Urothelium cell line (cell line): Measurements from ENCODE around the gene RHOT2.

Experiments
- DNase-seq: peaks from one replicate; pipeline ENCODE4 v3.0.0; 2011; ENCODE audit warnings: low spot score, mixed read lengths
- FAIRE-seq: peaks from 2 replicates; lab custom pipeline; 2011; peaks lifted over from hg19 to GRCh38; lab: Jason Lieb, UNC

Gene RHOT2

DNA sequence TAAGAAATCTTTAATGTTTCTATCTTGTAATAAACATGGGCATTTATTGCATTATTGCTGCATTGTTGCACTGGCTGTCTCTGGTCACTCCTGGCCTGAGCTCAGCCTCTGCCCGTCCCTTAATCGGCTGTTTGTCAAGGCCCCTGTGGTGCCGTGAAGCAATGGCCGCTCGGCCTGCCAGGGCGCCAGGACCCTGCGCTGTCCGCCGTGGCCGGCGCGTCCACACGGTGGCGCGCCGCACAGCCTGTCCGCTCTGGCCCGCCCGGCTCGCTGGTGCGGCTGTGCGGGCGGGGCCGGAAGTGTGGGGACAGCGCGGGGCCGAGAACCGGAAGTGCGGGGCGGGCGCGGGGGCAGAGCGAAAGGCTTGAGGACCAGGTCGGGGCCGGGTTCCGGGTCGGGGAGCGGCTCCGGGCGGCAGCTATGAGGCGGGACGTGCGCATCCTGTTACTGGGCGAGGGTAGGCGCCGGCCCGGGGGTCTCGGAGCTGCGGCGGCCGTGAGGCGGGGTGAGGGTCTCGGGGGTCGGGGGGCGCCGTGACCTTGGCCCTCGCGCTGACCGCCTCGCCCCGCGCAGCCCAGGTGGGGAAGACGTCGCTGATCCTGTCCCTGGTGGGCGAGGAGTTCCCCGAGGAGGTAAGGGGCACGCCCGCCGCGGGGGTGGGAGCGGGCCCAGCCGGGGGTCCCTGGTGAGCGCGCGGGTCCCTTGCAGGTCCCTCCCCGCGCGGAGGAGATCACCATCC lies at the start of gene RHOT2:
Gene RHOT2 (plus strand): TSS at position 353 of the 739 bp plus-strand sequence. CDS start 68 bp downstream, at position 421.
- peak; percentile 92 for DNase-seq
- FAIRE-seq, result peak; percentile 94

- DNase-seq (no peak), FAIRE-seq (no peak)
Observed at GRCh38 chr16:619476-620100, 48.3 kb upstream of the RHOT2 start.

DNA sequence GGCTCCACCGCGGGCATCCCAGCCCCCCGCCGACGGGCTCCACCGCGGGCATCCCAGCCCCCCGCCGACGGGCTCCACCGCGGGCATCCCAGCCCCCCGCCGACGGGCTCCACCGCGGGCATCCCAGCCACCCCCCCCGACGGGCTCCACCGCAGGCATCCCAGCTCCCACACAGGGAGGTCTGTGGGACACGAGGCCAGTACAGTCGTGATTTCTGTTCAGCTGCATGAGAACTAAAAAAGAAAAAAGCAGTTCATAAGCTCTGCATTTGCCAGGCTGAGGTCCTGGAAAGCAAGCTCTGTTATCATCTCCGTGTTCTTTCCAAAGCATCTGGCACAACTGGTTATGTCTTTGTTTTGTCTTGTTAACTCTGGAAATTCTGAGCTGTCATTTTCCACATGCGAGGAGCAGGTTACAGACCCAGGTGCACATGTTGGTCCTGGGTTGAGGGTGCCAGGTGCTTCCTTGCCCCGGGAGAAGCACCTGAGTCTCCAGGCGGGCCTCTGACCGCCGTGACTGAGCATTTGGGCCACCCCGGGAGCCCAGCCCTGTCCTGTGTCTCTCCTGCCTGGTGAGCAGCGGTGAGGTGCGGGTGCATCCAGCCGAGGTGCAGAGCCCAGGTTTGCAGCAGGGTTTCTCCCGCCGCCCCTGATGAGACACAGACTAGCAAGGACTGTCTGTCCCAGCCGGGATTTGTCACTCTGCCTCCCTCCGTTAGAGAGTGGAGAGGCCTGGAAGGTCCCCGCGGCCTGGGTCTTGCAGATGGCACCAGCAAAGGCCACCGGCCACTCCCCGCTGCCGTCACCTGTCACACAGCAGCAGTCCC lies 47.0 kb upstream of the RHOT2 start:
- FAIRE-seq (no peak), DNase-seq (no peak)

DNA sequence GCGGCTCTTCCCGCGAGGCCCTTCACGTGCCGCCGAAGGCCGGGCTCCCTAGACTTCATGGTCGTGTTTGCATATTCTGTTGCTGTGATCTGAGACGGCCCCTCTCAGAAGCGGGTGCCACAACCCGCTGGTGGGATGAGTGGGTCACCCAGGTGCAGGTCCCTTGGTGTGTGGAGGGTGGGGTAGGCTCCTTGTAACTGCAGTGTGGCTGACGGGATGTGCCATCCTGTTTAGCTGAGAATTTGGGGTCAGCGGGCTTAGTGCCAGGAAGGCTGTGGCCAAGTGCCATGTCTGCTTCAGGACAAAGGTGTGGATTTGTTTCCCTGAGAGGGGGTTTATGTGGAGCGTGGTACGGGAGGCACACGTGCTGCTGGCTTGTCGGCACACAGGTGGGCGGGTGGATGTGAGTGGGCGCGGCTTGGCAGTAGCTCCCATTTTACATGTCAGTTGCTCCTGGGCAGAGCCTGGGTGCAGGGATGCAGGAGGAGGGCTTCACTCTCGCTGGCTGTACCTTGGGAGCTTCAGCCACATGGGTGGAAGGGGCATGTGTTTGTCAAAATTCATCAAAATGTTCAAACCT lies 46.3 kb upstream of the RHOT2 start:
- FAIRE-seq (no peak), DNase-seq (no peak)

DNA sequence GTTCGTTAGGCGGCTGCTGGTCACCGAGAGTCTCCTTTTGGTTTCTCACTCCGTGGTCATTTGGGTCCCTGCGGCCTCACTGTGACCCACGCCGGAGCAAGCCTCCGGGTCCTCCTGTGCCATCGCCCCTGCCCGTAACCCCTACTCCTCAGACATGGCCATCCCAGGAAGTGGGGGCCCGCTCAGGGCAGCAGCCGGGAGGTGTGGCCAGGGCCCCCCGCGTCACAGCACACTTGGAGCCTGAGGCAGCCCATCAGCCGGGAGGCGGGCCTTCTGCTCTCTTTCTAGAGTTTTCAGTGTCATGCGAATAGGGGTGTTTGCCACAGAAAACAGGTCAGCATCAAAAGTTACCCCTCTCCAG lies 45.0 kb upstream of the RHOT2 start:
- DNase-seq (no peak), FAIRE-seq (no peak)

GRCh38 chr16:624526-625070 lies 43.3 kb upstream of the RHOT2 start:
- FAIRE-seq, result no peak
- DNase-seq, result no peak

GRCh38 chr16:625117-625976 lies 42.6 kb upstream of the RHOT2 start:
- DNase-seq (no peak), FAIRE-seq (no peak)

GRCh38 chr16:625977-626765 lies 41.8 kb upstream of the RHOT2 start:
- DNase-seq (no peak), FAIRE-seq (no peak)

DNA sequence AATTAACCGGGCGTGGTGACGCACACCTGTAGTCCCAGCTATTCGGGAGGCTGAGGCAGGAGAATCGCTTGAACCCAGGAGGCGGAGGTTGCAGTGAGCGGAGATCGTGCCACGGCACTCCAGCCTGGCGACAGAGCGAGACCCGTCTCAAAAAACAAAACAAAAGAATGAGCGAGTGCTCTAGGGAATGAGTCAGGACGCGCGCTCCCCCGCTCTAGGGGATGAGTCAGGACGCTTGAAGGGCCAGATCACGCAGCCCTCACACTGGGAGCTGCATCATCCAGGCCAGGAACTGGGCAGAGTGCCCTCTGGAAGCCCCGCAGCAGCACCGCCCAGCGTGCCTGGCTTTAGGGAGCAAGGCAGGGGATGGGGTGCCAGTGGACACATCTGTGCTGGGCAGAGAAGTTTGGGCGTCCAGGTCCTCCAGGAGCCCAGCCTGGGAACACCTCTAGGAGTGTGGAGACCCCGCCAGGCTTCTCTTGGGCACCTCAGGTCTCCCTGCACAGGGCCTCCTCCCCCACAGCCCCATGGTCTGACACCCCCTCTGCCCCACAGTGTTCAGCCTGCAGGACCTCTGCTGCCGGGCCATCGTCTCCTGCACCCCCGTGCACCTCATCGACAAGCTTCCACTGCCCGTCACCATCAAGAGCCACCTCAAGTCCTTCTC lies 41.0 kb upstream of the RHOT2 start:
- DNase-seq (peak; percentile 95), FAIRE-seq (no peak)

- FAIRE-seq (no peak), DNase-seq (no peak)
Observed at GRCh38 chr16:627454-628239, 40.3 kb upstream of the RHOT2 start.

DNA sequence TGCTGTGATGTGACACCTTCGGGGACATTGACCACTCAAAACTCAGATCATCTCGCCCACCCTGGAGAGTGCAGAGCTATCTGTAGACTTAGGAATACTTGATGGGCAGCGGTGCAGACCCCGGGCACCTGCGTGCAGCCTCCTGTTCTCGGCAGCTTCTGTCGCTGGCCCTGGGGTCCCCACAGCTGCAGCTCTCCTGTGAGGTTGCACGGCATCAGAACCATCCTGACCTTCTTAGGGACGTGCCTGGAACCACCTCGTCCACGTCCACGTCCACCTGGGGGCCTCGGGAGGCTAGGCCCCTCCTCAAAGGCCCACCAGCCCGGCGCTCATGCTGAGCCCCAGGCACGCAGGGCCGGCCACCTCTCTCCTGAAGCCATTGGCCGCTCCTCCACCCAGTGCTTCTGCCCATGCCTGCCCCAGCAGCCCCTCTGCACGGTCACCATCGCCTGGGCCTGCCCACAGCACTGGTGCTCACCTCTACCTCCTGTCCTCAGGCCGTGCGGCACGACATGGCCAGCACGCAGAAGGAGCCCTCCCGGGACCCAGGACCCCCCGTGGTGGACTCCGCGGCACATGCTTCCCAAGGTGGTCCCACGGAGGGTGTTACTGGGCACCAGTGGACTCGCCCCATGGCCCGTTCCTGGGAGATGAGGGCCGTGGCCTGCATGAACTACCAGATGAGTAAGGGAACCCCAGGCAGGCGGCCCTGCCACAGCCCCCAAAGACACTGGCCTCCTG lies 39.4 kb upstream of the RHOT2 start:
- no peak for DNase-seq
- FAIRE-seq, result no peak

GRCh38 chr16:629185-629832 lies 38.6 kb upstream of the RHOT2 start:
- no peak for DNase-seq
- FAIRE-seq, result no peak

GRCh38 chr16:629833-630248 lies 38.1 kb upstream of the RHOT2 start:
- DNase-seq (no peak), FAIRE-seq (no peak)

DNA sequence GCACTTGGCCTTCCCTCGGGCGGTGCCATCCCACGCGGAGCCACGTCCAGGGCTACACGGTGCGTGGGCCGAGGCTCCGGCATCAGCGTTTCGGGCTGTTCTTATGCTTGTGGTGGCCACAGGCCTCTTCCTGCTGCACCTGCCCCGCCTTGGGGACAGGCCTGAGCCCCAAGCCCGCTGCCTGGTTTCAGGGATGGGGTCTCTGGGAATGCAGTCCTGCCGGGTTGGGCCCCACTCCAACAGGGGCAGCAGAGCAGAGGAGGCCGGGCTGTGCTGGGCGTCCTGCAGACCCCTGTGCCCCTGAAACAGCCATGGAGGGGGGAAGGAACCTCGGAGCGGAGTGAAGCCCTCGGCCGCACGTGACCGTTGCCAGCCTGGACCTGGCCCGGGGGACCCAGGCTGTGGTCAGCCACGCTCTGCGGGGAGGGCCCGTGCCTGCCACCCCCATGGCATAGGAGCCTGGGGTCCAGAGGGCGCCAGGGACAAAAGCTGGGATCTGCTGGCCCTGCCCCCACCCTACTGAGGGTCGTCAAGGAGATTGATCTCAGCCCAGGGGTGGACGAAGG lies 37.6 kb upstream of the RHOT2 start:
- no peak for FAIRE-seq
- DNase-seq, result no peak

DNA sequence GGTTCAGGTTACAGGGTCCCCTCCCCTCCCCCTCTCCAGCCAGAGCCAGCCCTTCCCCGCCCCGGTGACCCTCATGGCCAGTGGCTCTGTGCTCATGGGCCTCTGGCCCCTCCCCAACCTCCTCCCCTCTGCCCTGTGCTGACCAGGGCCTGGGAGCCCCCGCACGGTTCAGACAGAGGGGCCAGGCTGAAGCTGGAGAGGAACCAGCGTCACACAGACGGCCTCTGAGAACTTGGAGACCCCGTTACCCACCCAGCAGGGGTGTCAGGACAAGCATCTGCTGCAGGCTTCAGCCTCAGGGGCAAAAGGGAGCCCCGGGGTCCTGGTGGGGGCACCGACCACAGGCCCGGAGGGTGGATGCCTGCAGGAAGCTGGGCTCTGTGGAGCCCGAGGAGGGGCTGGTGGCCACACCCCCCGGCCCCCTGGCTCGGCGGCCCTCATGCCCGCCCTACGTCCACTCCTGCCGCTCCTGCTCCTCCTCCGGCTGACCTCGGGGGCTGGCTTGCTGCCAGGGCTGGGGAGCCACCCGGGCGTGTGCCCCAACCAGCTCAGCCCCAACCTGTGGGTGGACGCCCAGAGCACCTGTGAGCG lies 37.0 kb upstream of the RHOT2 start, which contains the start of gene WFIKKN1:
Gene WFIKKN1 (plus strand): TSS at position 171 of the 591 bp plus-strand sequence. CDS start 269 bp downstream, at position 440.
- FAIRE-seq (no peak), DNase-seq (no peak)

- DNase-seq (no peak), FAIRE-seq (no peak)
Observed at GRCh38 chr16:631808-632358, 36.0 kb upstream of the RHOT2 start.
